ENCODE data around the gene EHMT1.

The EHMT1 gene

DNA sequence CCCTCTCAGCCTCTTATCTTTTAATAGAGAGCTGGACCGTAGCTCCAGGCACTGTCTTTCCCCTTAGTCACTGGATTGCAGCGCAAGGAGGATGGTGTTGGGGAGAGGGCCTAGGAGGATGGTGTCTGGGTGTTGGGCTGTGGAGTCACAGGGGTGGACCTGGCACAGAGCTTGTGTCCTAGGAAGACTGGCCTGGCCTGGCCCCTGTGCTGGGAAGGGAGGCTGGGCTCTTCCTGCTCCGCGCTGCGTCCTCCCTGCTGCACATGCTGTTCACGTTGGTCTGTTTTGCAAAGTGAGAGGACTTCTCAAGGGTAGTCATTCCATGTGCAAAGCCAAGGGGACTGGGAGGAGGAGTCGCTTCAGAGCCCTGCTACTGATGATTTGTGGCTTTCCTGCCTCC is 123.9 kb downstream of the EHMT1 start:
- Histone ChIP-seq H3K27ac (no peak overlapping the region), H3K36me3 (peaks cover 77 to 98% (median 89%) of the 10 kb centered on the region in 11 experiments), H3K4me2 (no peak overlapping the region), H3K4me3 (no peak overlapping the region), H3K4me1 (peaks cover 14 to 21% (median 19%) of the 10 kb centered on the region in 10 experiments), H4K20me1 (peaks cover 26 to 86% (median 72%) of the 10 kb centered on the region in 11 experiments), H3K27me3 (no peaks in the 10 kb centered on the region), H3K9me3 (replicated peaks in 1 of 11) (no peaks in the 10 kb centered on the region), H3K9ac (no peak overlapping the region)
- no peak for TF ChIP-seq Cebpa-rat (IDR thresholded peaks at IDR 0.05)

DNA sequence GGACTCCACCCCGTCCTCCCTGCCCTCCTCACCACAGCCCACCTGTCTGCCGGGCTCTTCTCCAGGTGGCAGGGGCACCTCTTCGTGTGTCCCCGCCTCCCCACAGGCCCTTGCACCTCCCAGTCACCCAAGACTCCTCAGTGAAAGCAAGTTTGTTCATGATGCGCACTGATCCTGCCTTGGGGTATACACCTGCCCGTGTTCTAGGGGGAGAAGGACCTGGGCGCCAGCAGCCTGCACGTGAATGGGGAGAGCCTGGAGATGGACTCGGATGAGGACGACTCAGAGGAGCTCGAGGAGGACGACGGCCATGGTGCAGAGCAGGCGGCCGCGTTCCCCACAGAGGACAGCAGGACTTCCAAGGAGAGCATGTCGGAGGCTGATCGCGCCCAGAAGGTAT is 124.9 kb downstream of the EHMT1 start:
- H3K36me3 ChIP-seq = peaks cover 82 to 99% (median 93%) of the 10 kb centered on the region in 11 experiments

DNA sequence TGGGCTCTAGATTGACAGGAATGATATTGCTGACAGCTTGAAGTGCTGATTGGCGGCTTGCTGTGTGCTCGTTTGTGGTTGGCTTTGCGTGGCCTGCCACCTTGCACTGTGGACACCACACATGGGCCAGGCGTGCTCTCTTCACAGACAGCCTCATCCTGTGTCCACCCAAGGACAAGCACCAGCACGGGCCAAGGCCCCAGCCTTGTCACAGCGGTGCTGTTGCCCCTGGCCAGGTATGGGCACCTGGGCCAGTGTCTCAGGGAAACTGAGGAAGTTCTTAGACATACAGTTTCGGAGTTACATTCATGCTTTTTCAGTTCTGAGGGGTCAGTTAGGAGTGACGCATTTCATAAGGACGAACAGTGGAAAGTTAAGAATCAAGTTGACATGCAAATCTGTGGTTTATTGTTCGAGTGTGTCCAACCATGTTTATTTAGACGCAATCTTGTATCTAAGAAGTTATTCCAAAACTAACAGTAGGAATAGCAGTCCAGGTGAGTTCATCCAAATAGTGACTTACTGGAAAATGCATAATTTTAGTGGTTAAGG is 125.9 kb downstream of the EHMT1 start:
- no peak for TF ChIP-seq Cebpa-rat (IDR thresholded peaks at IDR 0.05)
- Histone ChIP-seq H3K9ac (no peak overlapping the region), H3K27ac (peak overlapping the region in 1 of 11 experiments; percentile 58; a peak in 1 of 22 replicates), H3K27me3 (no peaks in the 10 kb centered on the region), H3K4me3 (no peak overlapping the region), H3K4me1 (peaks cover 17 to 24% (median 20%) of the 10 kb centered on the region in 10 experiments), H4K20me1 (peaks cover 35 to 87% (median 81%) of the 10 kb centered on the region in 11 experiments), H3K4me2 (peak overlapping the region in 10 of 11 experiments; percentile 1 to 73 (median 24); a peak in 11 of 22 replicates), H3K9me3 (replicated peaks in 1 of 11) (no peaks in the 10 kb centered on the region), H3K36me3 (peaks cover 85 to 100% (median 96%) of the 10 kb centered on the region in 11 experiments)

More for the DNA sequence above, 124.9 kb downstream of the EHMT1 start:
- Histone ChIP-seq H3K27ac (no peak overlapping the region), H3K9me3 (replicated peaks in 1 of 11) (no peaks in the 10 kb centered on the region), H4K20me1 (peaks cover 33 to 88% (median 78%) of the 10 kb centered on the region in 11 experiments), H3K4me2 (no peak overlapping the region), H3K27me3 (no peaks in the 10 kb centered on the region), H3K4me3 (no peak overlapping the region), H3K4me1 (peaks cover 14 to 21% (median 19%) of the 10 kb centered on the region in 10 experiments), H3K9ac (no peak overlapping the region)
- TF ChIP-seq Cebpa-rat (IDR thresholded peaks at IDR 0.05) = no peak

DNA sequence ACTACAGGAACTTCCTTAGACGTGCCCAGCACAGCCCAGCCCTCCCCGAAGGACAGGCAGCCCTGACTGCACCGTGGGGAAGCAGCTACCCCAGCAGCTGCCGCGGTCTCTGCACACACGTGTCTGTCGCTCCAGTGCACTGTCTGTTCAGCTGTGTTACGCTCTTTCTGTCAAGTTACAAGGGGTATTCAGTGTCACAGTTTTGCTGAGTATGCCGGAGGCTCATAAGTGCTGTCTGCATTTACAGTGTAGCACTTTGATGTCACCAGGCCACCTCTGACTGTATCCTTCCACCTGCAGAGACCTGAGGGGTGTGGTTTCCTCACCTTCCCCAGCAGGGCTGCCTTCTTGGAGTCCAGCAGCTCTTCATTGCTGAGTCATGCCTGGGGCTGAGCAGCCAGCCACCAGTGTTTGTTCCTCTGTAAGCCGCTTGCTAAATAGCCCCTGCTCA is 126.8 kb downstream of the EHMT1 start:
- Histone ChIP-seq H3K9ac (peak overlapping the region in 3 of 11 experiments; percentile 16 to 30 (median 29); a peak in 2 of 22 replicates), H3K36me3 (peaks cover 85 to 100% (median 96%) of the 10 kb centered on the region in 11 experiments), H3K4me2 (peak overlapping the region; percentile 13 to 73 (median 38); a peak in 18 of 22 replicates)

DNA sequence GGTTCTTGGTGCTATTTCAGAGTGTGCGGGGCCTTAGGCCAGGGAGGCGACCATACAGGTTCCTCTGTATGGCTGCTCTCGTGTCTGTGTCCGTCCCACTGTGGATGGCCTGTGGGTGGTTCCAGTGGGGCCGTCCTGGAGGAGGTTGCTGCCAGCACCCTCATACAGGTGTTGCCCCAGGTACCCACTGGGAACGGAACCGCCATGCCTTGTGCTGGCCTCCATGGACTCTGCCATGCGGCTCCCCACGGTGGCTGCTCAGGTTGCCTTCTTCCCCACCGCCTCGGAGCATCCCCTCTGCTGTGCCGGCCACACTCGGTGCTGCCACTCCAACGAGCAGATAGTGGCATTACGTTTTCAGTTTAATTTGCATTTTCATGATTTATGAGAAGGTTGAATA is 129.5 kb downstream of the EHMT1 start:
- no peaks in the 10 kb centered on the region for H3K27me3 ChIP-seq
- no peak overlapping the region for H3K9ac ChIP-seq
- peaks cover 11 to 24% (median 18%) of the 10 kb centered on the region in 11 experiments for H3K9me3 ChIP-seq (replicated peaks in 1 of 11)
- H3K27ac ChIP-seq = no peak overlapping the region
- peaks cover 17 to 25% (median 20%) of the 10 kb centered on the region in 10 experiments for H3K4me1 ChIP-seq
- peaks cover 92 to 100% (median 97%) of the 10 kb centered on the region in 11 experiments for H3K36me3 ChIP-seq
- H3K4me3 ChIP-seq = no peak overlapping the region
- no peak overlapping the region for H3K4me2 ChIP-seq
- TF ChIP-seq Cebpa-rat (IDR thresholded peaks at IDR 0.05) = no peak
- H4K20me1 ChIP-seq = peaks cover 24 to 75% (median 51%) of the 10 kb centered on the region in 11 experiments

More for the DNA sequence above, 126.8 kb downstream of the EHMT1 start:
- Histone ChIP-seq H4K20me1 (peaks cover 35 to 83% (median 77%) of the 10 kb centered on the region in 11 experiments), H3K9me3 (replicated peaks in 1 of 11) (no peaks in the 10 kb centered on the region), H3K27ac (peak overlapping the region in 7 of 11 experiments; percentile 2 to 58 (median 23); a peak in 9 of 22 replicates), H3K4me3 (no peak overlapping the region), H3K27me3 (no peaks in the 10 kb centered on the region), H3K4me1 (peaks cover 17 to 25% (median 20%) of the 10 kb centered on the region in 10 experiments)
- no peak for TF ChIP-seq Cebpa-rat (IDR thresholded peaks at IDR 0.05)

DNA sequence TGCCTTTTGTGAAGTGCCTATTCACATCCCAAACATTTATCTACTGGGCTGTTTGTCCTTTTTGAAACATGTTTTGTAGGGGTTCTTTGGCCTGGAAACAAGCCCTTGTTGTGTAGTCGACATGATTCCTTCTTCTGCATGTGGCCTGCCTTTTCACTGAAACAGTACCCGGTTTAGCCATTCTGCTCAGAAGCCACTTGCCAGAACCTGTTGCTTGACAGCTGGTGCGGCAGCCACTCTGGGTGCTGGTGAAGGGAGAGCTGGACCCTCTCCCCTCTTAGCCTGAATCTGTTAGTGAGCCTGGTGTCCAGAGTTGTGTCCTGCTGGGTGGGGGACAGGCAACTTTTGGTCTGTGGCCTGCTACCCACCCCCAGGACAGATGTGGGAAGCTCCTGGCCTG is 129.9 kb downstream of the EHMT1 start:
- H3K4me2 ChIP-seq = no peak overlapping the region
- TF ChIP-seq Cebpa-rat (IDR thresholded peaks at IDR 0.05) = no peak
- no peak overlapping the region for H3K4me3 ChIP-seq
- H3K4me1 ChIP-seq = peaks cover 17 to 25% (median 20%) of the 10 kb centered on the region in 10 experiments
- H3K27me3 ChIP-seq = no peaks in the 10 kb centered on the region
- peaks cover 24 to 71% (median 47%) of the 10 kb centered on the region in 11 experiments for H4K20me1 ChIP-seq
- peaks cover 92 to 100% (median 97%) of the 10 kb centered on the region in 11 experiments for H3K36me3 ChIP-seq
- peaks cover 15 to 28% (median 22%) of the 10 kb centered on the region in 11 experiments for H3K9me3 ChIP-seq (replicated peaks in 1 of 11)
- no peak overlapping the region for H3K9ac ChIP-seq
- no peak overlapping the region for H3K27ac ChIP-seq

DNA sequence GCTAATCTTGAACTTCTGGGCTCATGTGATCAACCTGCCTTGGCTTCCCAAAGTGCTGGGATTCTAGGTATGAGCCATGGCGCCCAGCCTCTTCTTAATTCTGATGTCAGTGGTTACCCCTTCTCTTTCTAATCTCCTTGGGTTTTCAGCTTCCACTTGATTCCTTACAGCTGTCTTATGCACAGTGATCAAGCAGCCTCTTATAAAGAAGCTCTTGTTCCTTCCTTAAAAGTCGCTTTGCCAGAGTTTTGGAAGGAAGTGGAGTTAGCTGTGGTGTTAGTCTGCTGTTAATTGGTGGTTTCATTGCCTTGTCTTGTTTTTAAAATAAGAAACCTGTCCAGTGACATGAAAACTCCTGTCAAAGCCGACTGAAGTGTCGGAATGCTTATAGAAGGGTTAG is 130.7 kb downstream of the EHMT1 start:
- no peaks in the 10 kb centered on the region for H3K27me3 ChIP-seq
- H3K9me3 ChIP-seq (replicated peaks in 1 of 11) = peaks cover 23 to 36% (median 30%) of the 10 kb centered on the region in 11 experiments
- peaks cover 15 to 25% (median 16%) of the 10 kb centered on the region in 10 experiments for H3K4me1 ChIP-seq
- no peak overlapping the region for H3K27ac ChIP-seq
- H4K20me1 ChIP-seq = peaks cover 20 to 63% (median 39%) of the 10 kb centered on the region in 11 experiments; a peak in 21 of 22 replicates
- TF ChIP-seq Cebpa-rat (IDR thresholded peaks at IDR 0.05) = no peak
- H3K9ac ChIP-seq = no peak overlapping the region
- H3K4me2 ChIP-seq = no peak overlapping the region
- H3K36me3 ChIP-seq = peaks cover 92 to 100% (median 97%) of the 10 kb centered on the region in 11 experiments
- H3K4me3 ChIP-seq = no peak overlapping the region

DNA sequence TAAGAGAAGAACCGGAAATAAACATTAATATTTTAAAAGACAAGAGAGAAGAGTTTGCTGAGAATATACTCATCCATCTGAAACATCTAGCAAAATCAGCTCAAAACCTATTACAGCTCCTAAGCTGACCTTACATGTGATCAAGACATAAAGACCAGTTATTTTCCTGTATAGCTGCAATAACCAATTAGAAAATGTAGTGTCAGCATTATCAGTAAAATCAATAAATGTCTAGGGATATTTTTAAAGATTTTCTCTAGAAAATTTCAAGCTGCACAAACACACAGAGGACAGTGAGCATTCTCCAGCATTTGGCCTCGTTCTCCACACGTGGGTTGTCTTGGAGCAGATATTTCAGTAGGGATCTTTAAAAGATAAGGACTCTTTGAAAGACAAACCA is 131.2 kb downstream of the EHMT1 start:
- Histone ChIP-seq H3K4me1 (peaks cover 10 to 24% (median 12%) of the 10 kb centered on the region in 10 experiments; a peak in 19 of 20 replicates), H4K20me1 (peaks cover 20 to 59% (median 34%) of the 10 kb centered on the region in 11 experiments; a peak in 21 of 22 replicates), H3K27me3 (no peaks in the 10 kb centered on the region), H3K4me2 (no peak overlapping the region), H3K4me3 (no peak overlapping the region), H3K9me3 (replicated peaks in 1 of 11) (peaks cover 28 to 41% (median 35%) of the 10 kb centered on the region in 11 experiments), H3K27ac (no peak overlapping the region), H3K36me3 (peaks cover 92 to 100% (median 97%) of the 10 kb centered on the region in 11 experiments), H3K9ac (no peak overlapping the region)
- TF ChIP-seq Cebpa-rat (IDR thresholded peaks at IDR 0.05) = no peak

DNA sequence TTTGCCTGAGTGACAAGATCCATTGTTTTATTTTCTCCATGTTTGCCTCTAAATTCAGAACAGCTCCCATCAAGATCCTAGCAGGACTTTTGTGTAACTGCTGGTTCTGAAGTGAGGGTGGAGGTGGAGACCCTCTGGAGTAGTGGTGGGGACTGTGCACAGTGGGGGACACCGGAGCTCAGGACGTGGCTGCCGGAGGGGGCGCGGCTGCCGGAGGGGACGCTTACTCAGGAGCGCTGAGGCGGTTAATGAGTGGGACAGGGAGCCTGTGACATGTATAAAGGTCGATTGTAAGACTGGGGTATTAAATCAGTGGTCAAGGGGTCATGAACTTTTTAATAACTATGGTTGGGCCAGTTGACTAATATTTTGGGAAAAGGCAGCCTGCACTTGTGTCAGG is 131.8 kb downstream of the EHMT1 start:
- TF ChIP-seq Cebpa-rat (IDR thresholded peaks at IDR 0.05) = no peak
- H3K27me3 ChIP-seq = no peaks in the 10 kb centered on the region
- H3K4me2 ChIP-seq = no peak overlapping the region
- H3K36me3 ChIP-seq = peaks cover 96 to 100% (median 100%) of the 10 kb centered on the region in 11 experiments
- H3K9ac ChIP-seq = no peak overlapping the region
- H4K20me1 ChIP-seq = peaks cover 16 to 53% (median 29%) of the 10 kb centered on the region in 11 experiments; a peak in 21 of 22 replicates
- H3K4me1 ChIP-seq = peaks cover 5 to 18% (median 6%) of the 10 kb centered on the region in 10 experiments; a peak in 19 of 20 replicates
- peaks cover 34 to 47% (median 40%) of the 10 kb centered on the region in 11 experiments for H3K9me3 ChIP-seq (replicated peaks in 1 of 11)
- no peak overlapping the region for H3K27ac ChIP-seq
- H3K4me3 ChIP-seq = no peak overlapping the region
